Activated naive CD4-positive, alpha-beta T cell treated with anti-CD3 and anti-CD28 coated beads, Interleukin-2, amount 50 U/mL, for 72 hours (primary cell): ENCODE results near the gene ZCCHC2. TPM values are rescaled to one million over a fixed set of nuclear protein-coding genes. Genes with fewer than 3 reads are reported as not detected.
A peak's percentile ranks its signal among the peaks of the same experiment; 100 is the strongest.

Experiments
- ATAC-seq, 2 donors: fragments of 150-1000 bp; cut with Tn5 transposase; 2 replicates each; pipeline ENCODE4 v1.10.0; 2021; ENCODE audit warnings: mild to moderate bottlenecking in 2 of 2, moderate library complexity in 2 of 2
- DNase-seq, 2 donors: peaks; one replicate each; pipeline ENCODE4 v3.0.0; 2021 to 2022; ENCODE audit warnings: low spot score in 2 of 2
- H3K27ac Mint-ChIP-seq, 2 donors: one replicate each; pipeline ENCODE4 v1.8.0; 2022; ENCODE audit warnings: mild to moderate bottlenecking in 2 of 2, mixed read lengths in 2 of 2
- H3K36me3 Mint-ChIP-seq, 2 donors: one replicate each; pipeline ENCODE4 v1.8.0; 2022; ENCODE audit warnings: mixed read lengths in 2 of 2
- H3K9me3 Mint-ChIP-seq, 2 donors: one replicate each; pipeline ENCODE4 v1.8.0; 2022; ENCODE audit warnings: mixed read lengths in 2 of 2
- total RNA-seq, 2 donors: library from RNA; stranded (reverse); gene quantifications; one replicate each; pipeline ENCODE4 v1.2.3, GENCODE V29; 2022

The ZCCHC2 gene
- total RNA-seq: 10 to 100 TPM; 33.8 to 66.0 TPM

GRCh38 chr18:62522504-62523254 is at the start of gene ZCCHC2:
TSS of gene ZCCHC2 (plus strand) at chr18:62523025. CDS start at chr18:62523425, 400 bp downstream.
- ATAC-seq (peak; percentile 76 to 85), DNase-seq (peak; percentile 98 to 99)
- Mint-ChIP-seq H3K27ac (peak within 1 kb of the TSS; percentile 91 to 95), H3K9me3 (no peaks in the 10 kb centered on the region), H3K36me3 (peaks cover 15 to 22% of the 10 kb centered on the region in 2 donors)

GRCh38 chr18:62479574-62479973 is 43.3 kb upstream of the ZCCHC2 start:
- peaks cover 12 to 14% of the 10 kb centered on the region in 2 donors for H3K36me3 Mint-ChIP-seq
- H3K9me3 Mint-ChIP-seq: peaks cover 5 to 13% of the 10 kb centered on the region in 2 donors
- DNase-seq: no peak
- no peak for ATAC-seq
- H3K27ac Mint-ChIP-seq: no peak overlapping the region

GRCh38 chr18:62480927-62481326 is 41.9 kb upstream of the ZCCHC2 start:
- ATAC-seq (no peak), DNase-seq (no peak)
- no peak overlapping the region for H3K27ac Mint-ChIP-seq
- H3K9me3 Mint-ChIP-seq: peaks cover 3 to 13% of the 10 kb centered on the region in 2 donors
- H3K36me3 Mint-ChIP-seq: peaks cover 10 to 14% of the 10 kb centered on the region in 2 donors

GRCh38 chr18:62484941-62485340 is 37.9 kb upstream of the ZCCHC2 start:
- H3K9me3 Mint-ChIP-seq: peaks cover 3 to 13% of the 10 kb centered on the region in 2 donors
- peaks cover 9 to 14% of the 10 kb centered on the region in 2 donors for H3K36me3 Mint-ChIP-seq
- DNase-seq (no peak), ATAC-seq (no peak)
- H3K27ac Mint-ChIP-seq: no peak overlapping the region

GRCh38 chr18:62485684-62486083 is 37.1 kb upstream of the ZCCHC2 start:
- ATAC-seq: peak; percentile 31 to 70
- Mint-ChIP-seq H3K36me3 (peaks cover 4 to 7% of the 10 kb centered on the region in 2 donors), H3K27ac (no peak overlapping the region), H3K9me3 (peaks cover 0 to 6% of the 10 kb centered on the region in 2 donors)
- no peak for DNase-seq

- peak in 1 of 2 donors; percentile 26 for DNase-seq
- H3K9me3 Mint-ChIP-seq: no peaks in the 10 kb centered on the region
- peak; percentile 90 to 91 for ATAC-seq
- H3K27ac Mint-ChIP-seq: no peak overlapping the region
- H3K36me3 Mint-ChIP-seq: no peaks in the 10 kb centered on the region
Measured at GRCh38 chr18:62486290-62486964, 36.4 kb upstream of the ZCCHC2 start.

GRCh38 chr18:62487161-62487560 is 35.7 kb upstream of the ZCCHC2 start:
- Mint-ChIP-seq H3K9me3 (no peaks in the 10 kb centered on the region), H3K36me3 (no peaks in the 10 kb centered on the region), H3K27ac (no peak overlapping the region)
- ATAC-seq (no peak), DNase-seq (no peak)

- no peak overlapping the region for H3K27ac Mint-ChIP-seq
- ATAC-seq (no peak), DNase-seq (no peak)
- H3K9me3 Mint-ChIP-seq: no peaks in the 10 kb centered on the region
- no peaks in the 10 kb centered on the region for H3K36me3 Mint-ChIP-seq
Measured at GRCh38 chr18:62490967-62491695, 31.7 kb upstream of the ZCCHC2 start.

GRCh38 chr18:62493033-62493862 is 29.6 kb upstream of the ZCCHC2 start:
- H3K27ac Mint-ChIP-seq: peak overlapping the region in 1 of 2 donors; percentile 73
- no peak for DNase-seq
- no peaks in the 10 kb centered on the region for H3K36me3 Mint-ChIP-seq
- no peak for ATAC-seq
- H3K9me3 Mint-ChIP-seq: no peaks in the 10 kb centered on the region

- H3K9me3 Mint-ChIP-seq: no peaks in the 10 kb centered on the region
- ATAC-seq: no peak
- H3K36me3 Mint-ChIP-seq: no peaks in the 10 kb centered on the region
- no peak overlapping the region for H3K27ac Mint-ChIP-seq
- no peak for DNase-seq
Measured at GRCh38 chr18:62494764-62495163, 28.1 kb upstream of the ZCCHC2 start.

GRCh38 chr18:62496262-62496661 is 26.6 kb upstream of the ZCCHC2 start:
- Mint-ChIP-seq H3K36me3 (no peaks in the 10 kb centered on the region), H3K9me3 (no peaks in the 10 kb centered on the region), H3K27ac (no peak overlapping the region)
- DNase-seq (no peak), ATAC-seq (no peak)

- ATAC-seq (no peak), DNase-seq (no peak)
- no peaks in the 10 kb centered on the region for H3K9me3 Mint-ChIP-seq
- H3K36me3 Mint-ChIP-seq: peaks cover 0 to 4% of the 10 kb centered on the region in 2 donors
- no peak overlapping the region for H3K27ac Mint-ChIP-seq
Measured at GRCh38 chr18:62497190-62497772, 25.5 kb upstream of the ZCCHC2 start.

GRCh38 chr18:62498616-62499262 is 24.1 kb upstream of the ZCCHC2 start:
- DNase-seq (no peak), ATAC-seq (no peak)
- no peak overlapping the region for H3K27ac Mint-ChIP-seq
- peaks cover 4 to 5% of the 10 kb centered on the region in 2 donors for H3K9me3 Mint-ChIP-seq
- peaks cover 0 to 14% of the 10 kb centered on the region in 2 donors for H3K36me3 Mint-ChIP-seq

GRCh38 chr18:62499263-62499650 is 23.6 kb upstream of the ZCCHC2 start:
- DNase-seq (no peak), ATAC-seq (no peak)
- H3K9me3 Mint-ChIP-seq: peaks cover 4 to 5% of the 10 kb centered on the region in 2 donors
- peaks cover 0 to 14% of the 10 kb centered on the region in 2 donors for H3K36me3 Mint-ChIP-seq
- peak overlapping the region in 1 of 2 donors; percentile 17 for H3K27ac Mint-ChIP-seq

- peaks cover 0 to 14% of the 10 kb centered on the region in 2 donors for H3K36me3 Mint-ChIP-seq
- H3K27ac Mint-ChIP-seq: no peak overlapping the region
- ATAC-seq (no peak), DNase-seq (no peak)
- peaks cover 4 to 5% of the 10 kb centered on the region in 2 donors for H3K9me3 Mint-ChIP-seq
Measured at GRCh38 chr18:62500174-62500573, 22.7 kb upstream of the ZCCHC2 start.
